GM12878 (cell line): ENCODE results near the gene TNRC6B. TPM values are rescaled to one million over a fixed set of nuclear protein-coding genes. Genes with fewer than 3 reads are reported as not detected.
A peak's percentile ranks its signal among the peaks of the same experiment; 100 is the strongest.

Source experiments
- ATAC-seq: fragments of 200-7000 bp; cut with Tn5 transposase; 3 replicates; pipeline ENCODE4 v1.9.1; 2020; ENCODE audit warnings: mild to moderate bottlenecking, moderate library complexity
- BruUV-seq: library from RNA; stranded (reverse); fragments of 400-500 nt; replicated peaks from 2 replicates; lab custom pipeline; 2021; lab: Mats Ljungman, UMichigan
- CTCF ChIA-PET: fragments of 300-600 bp; sonication (Branson Sonifier 250); formaldehyde crosslinking; extraction: SDS; loops from one replicate; lab custom pipeline; 2021; ENCODE audit warnings: inconsistent platforms; lab: Yijun Ruan, JAX
- POLR2A ChIA-PET: fragments of 350-600 bp; formaldehyde crosslinking; extraction: SDS; loops from one replicate; lab custom pipeline; 2021; ENCODE audit warnings: inconsistent platforms; lab: Charles Lee
- RAD21 ChIA-PET: fragments of 300-600 bp; sonication (Branson Sonifier 250); formaldehyde crosslinking; loops from one replicate; lab custom pipeline; 2023; ENCODE audit warnings: antibody characterized with exemption; ENCODE audit not compliant: unreplicated experiment; lab: Charles Lee
- SMC1A ChIA-PET: fragments of 300-600 bp; sonication (Branson Sonifier 250); formaldehyde crosslinking; loops from one replicate; lab custom pipeline; 2023; ENCODE audit not compliant: unreplicated experiment, uncharacterized antibody; lab: Charles Lee
- DNase-seq: peaks from one replicate; pipeline ENCODE4 v3.0.0-alpha.2; 2011; ENCODE audit warnings: low read depth, low spot score
- FAIRE-seq: peaks from 3 replicates; lab custom pipeline; 2011; peaks lifted over from hg19 to GRCh38; lab: Jason Lieb, UNC
- H2AFZ ChIP-seq: 2 replicates; pipeline ENCODE4 v1.6.0; 2011; ENCODE audit warnings: low read depth, low read length, control low read depth; ENCODE audit not compliant: control insufficient read depth
- H3K27ac ChIP-seq: 2 replicates; pipeline ENCODE4 v1.5.1; 2011; ENCODE audit warnings: control low read depth; ENCODE audit not compliant: control insufficient read depth, insufficient read depth
- H3K27me3 ChIP-seq, 2 experiments: replicated peaks in 1 of 2; 2 replicates each; pipeline versions ENCODE4 v1.6.0 to v1.6.1; 2011; ENCODE audit warnings: low read length in 1 of 2; ENCODE audit not compliant: control insufficient read depth in 2 of 2, insufficient read depth in 2 of 2
- H3K36me3 ChIP-seq, 2 experiments: 2 replicates each; pipeline ENCODE4 v1.5.1; 2011; ENCODE audit warnings: low read length in 1 of 2; ENCODE audit not compliant: control insufficient read depth in 2 of 2, insufficient read depth in 2 of 2
- H3K4me1 ChIP-seq: 2 replicates; pipeline ENCODE4 v1.6.1; 2011; ENCODE audit warnings: mild to moderate bottlenecking, low read length, moderate library complexity, mixed read lengths; ENCODE audit not compliant: control insufficient read depth, insufficient read depth
- H3K4me2 ChIP-seq: 2 replicates; pipeline ENCODE4 v1.6.0; 2011; ENCODE audit warnings: control low read depth; ENCODE audit not compliant: control insufficient read depth, insufficient read depth
- H3K4me3 ChIP-seq: fragments of 200-600 bp; sonication (generic); 2 replicates; pipeline ENCODE4 v1.5.1; 2016
- H3K79me2 ChIP-seq: 2 replicates; pipeline ENCODE4 v1.6.0; 2011; ENCODE audit warnings: low read length; ENCODE audit not compliant: control insufficient read depth, insufficient read depth
- H3K9ac ChIP-seq: 2 replicates; pipeline ENCODE4 v1.8.0; 2011; ENCODE audit warnings: low read length, control low read depth, mixed read lengths; ENCODE audit not compliant: control insufficient read depth, insufficient read depth
- H3K9me3 ChIP-seq: replicated peaks from 3 replicates; pipeline ENCODE4 v1.5.1; 2011; ENCODE audit warnings: mild to moderate bottlenecking, low read length; ENCODE audit not compliant: control insufficient read depth, insufficient read depth
- H4K20me1 ChIP-seq: 2 replicates; pipeline ENCODE4 v1.6.0; 2011; ENCODE audit not compliant: control insufficient read depth, insufficient read depth
- ATF7 ChIP-seq: fragments of 450-650 bp; IDR thresholded peaks from 2 replicates; pipeline ENCODE4 v1.6.1; 2016; ENCODE audit warnings: low read depth, mild to moderate bottlenecking
- CREM ChIP-seq: IDR thresholded peaks from 2 replicates; pipeline ENCODE4 v1.6.1; 2014; ENCODE audit warnings: antibody characterized with exemption, low read depth
- EGR1 ChIP-seq, 2 experiments: IDR thresholded peaks; 1 replicate in 1 of 2; 2 replicates in 1 of 2; pipeline ENCODE4 v1.6.1; 2011 to 2012; ENCODE audit warnings: low read depth in 2 of 2, low read length in 2 of 2, borderline replicate concordance in 1 of 2, mild to moderate bottlenecking in 1 of 2, moderate library complexity in 1 of 2
- ESRRA ChIP-seq: IDR thresholded peaks from 2 replicates; pipeline ENCODE4 v1.6.1; 2012; ENCODE audit warnings: mild to moderate bottlenecking, low read length, improper control_type of control experiment
- ETV6 ChIP-seq, 2 experiments: fragments of 450-650 bp in 1 of 2; IDR thresholded peaks in 1 of 2; conservative IDR thresholded peaks in 1 of 2; 2 replicates each; pipeline ENCODE4 v1.6.1; 2014; ENCODE audit warnings: antibody characterized with exemption in 1 of 2, borderline replicate concordance in 1 of 2, low read depth in 1 of 2, mild to moderate bottlenecking in 1 of 2, moderate library complexity in 1 of 2
- GABPA ChIP-seq: IDR thresholded peaks from 2 replicates; pipeline ENCODE4 v1.6.1; 2014; ENCODE audit warnings: antibody characterized with exemption, low read depth, mild to moderate bottlenecking, inconsistent platforms
- HDAC6 ChIP-seq: fragments of 200-600 bp; sonication (generic); IDR thresholded peaks from one replicate; pipeline ENCODE4 v1.8.0; 2017; ENCODE audit warnings: antibody characterized with exemption; ENCODE audit not compliant: unreplicated experiment
- HDGF ChIP-seq: fragments of 450-650 bp; IDR thresholded peaks from 2 replicates; pipeline ENCODE4 v1.6.1; 2016; ENCODE audit warnings: antibody characterized with exemption
- IKZF1 ChIP-seq: fragments of 450-650 bp; conservative IDR thresholded peaks from 2 replicates; pipeline ENCODE4 v1.6.1; 2017; ENCODE audit warnings: antibody characterized with exemption, mild to moderate bottlenecking
- IKZF2 ChIP-seq, 2 experiments: fragments of 450-650 bp; IDR thresholded peaks; 2 replicates each; pipeline ENCODE4 v1.6.1; 2017; ENCODE audit warnings: mild to moderate bottlenecking in 2 of 2, moderate library complexity in 2 of 2
- MEF2B ChIP-seq: fragments of 450-650 bp; IDR thresholded peaks from 2 replicates; pipeline ENCODE4 v1.6.1; 2018; ENCODE audit warnings: mild to moderate bottlenecking, moderate library complexity; ENCODE audit not compliant: partially characterized antibody, poor library complexity, severe bottlenecking
- MLLT1 ChIP-seq: fragments of 450-650 bp; IDR thresholded peaks from 2 replicates; pipeline ENCODE4 v1.6.1; 2016; ENCODE audit warnings: mild to moderate bottlenecking
- MTA2 ChIP-seq: fragments of 450-650 bp; IDR thresholded peaks from 2 replicates; pipeline ENCODE4 v1.6.1; 2016; ENCODE audit warnings: low read depth, mild to moderate bottlenecking, moderate library complexity
- MTA3 ChIP-seq: IDR thresholded peaks from 2 replicates; pipeline ENCODE4 v1.6.1; 2012; ENCODE audit warnings: low read length, inconsistent platforms, borderline replicate concordance
- NBN ChIP-seq: fragments of 450-650 bp; IDR thresholded peaks from 2 replicates; pipeline ENCODE4 v1.6.1; 2016
- NR2C1 ChIP-seq: fragments of 450-650 bp; IDR thresholded peaks from 2 replicates; pipeline ENCODE4 v1.6.1; 2017; ENCODE audit warnings: antibody characterized with exemption, mild to moderate bottlenecking, moderate library complexity
- NRF1 ChIP-seq: conservative IDR thresholded peaks from 2 replicates; pipeline ENCODE4 v1.6.1; 2011; ENCODE audit warnings: mild to moderate bottlenecking, low read depth, low read length, improper control_type of control experiment
- RELB ChIP-seq: fragments of 450-650 bp; IDR thresholded peaks from 2 replicates; pipeline ENCODE4 v1.6.1; 2017; ENCODE audit warnings: low read depth, mild to moderate bottlenecking, moderate library complexity
- RUNX3 ChIP-seq: IDR thresholded peaks from 2 replicates; pipeline ENCODE4 v1.6.1; 2012; ENCODE audit warnings: low read length, inconsistent platforms
- YY1 ChIP-seq: IDR thresholded peaks from 2 replicates; pipeline ENCODE4 v1.6.1; 2011; ENCODE audit warnings: low read depth, mild to moderate bottlenecking, low read length
- ZSCAN29 ChIP-seq: fragments of 450-650 bp; IDR thresholded peaks from 2 replicates; pipeline ENCODE4 v1.6.1; 2017; ENCODE audit warnings: mild to moderate bottlenecking, moderate library complexity
- WGBS: methylation state at CpG from one replicate; pipeline ENCODE4 v1.1.6; 2016; ENCODE audit warnings: low lambda C conversion rate; ENCODE audit not compliant: insufficient replicate concordance, insufficient coverage; ENCODE audit errors: missing lambda C conversion rate; 5-methylcytosine and 5-hydroxymethylcytosine counted together
- in situ Hi-C: fragments of 300-500 bp; cut with MboI; formaldehyde crosslinking; loops from 9 replicates; pipeline ENCODE4 v1.14.3; 2018; ENCODE audit warnings: mixed read lengths
- intact Hi-C: fragments of 100-400 bp; cut with micrococcal nuclease; formaldehyde crosslinking; loops from one replicate; pipeline ENCODE4 v1.14.2; 2022; ENCODE audit not compliant: unreplicated experiment
- polyA plus RNA-seq, 11 experiments: library from polyadenylated mRNA; depleted of rRNA in 4 of 11; unstranded in 6 of 11; stranded (reverse) in 5 of 11; fragments of >200 nt; fragmentation: Nextera tagmentation in 4 of 11; fragmentation: Illumina TruSeq in 1 of 11; extraction: Ambion mirVana in 4 of 11; extraction: Trizol in 1 of 11; gene quantifications; 1 replicate in 1 of 11; 2 replicates in 10 of 11; pipeline versions ENCODE4 v1.2.1 to v1.2.3, GENCODE V29; 2011 to 2016; ENCODE audit warnings: inconsistent platforms in 2 of 11, missing spikeins in 2 of 11, low read depth in 1 of 11
- total RNA-seq, 4 experiments: library from RNA; depleted of rRNA in 3 of 4; stranded (reverse); fragments of >200 nt in 3 of 4; fragmentation: Illumina TruSeq in 1 of 4; extraction: Trizol in 1 of 4; gene quantifications; 2 replicates each; pipeline versions ENCODE4 v1.2.1 to v1.2.3, GENCODE V29; 2013 to 2021

The TNRC6B gene
- total and polyA plus RNA-seq, 10 of the 15 experiments (the other 5 are each of a cell fraction or from before 2014, with no cell fraction given), result 3.6 to 32.8 (median 16.4) TPM

DNA sequence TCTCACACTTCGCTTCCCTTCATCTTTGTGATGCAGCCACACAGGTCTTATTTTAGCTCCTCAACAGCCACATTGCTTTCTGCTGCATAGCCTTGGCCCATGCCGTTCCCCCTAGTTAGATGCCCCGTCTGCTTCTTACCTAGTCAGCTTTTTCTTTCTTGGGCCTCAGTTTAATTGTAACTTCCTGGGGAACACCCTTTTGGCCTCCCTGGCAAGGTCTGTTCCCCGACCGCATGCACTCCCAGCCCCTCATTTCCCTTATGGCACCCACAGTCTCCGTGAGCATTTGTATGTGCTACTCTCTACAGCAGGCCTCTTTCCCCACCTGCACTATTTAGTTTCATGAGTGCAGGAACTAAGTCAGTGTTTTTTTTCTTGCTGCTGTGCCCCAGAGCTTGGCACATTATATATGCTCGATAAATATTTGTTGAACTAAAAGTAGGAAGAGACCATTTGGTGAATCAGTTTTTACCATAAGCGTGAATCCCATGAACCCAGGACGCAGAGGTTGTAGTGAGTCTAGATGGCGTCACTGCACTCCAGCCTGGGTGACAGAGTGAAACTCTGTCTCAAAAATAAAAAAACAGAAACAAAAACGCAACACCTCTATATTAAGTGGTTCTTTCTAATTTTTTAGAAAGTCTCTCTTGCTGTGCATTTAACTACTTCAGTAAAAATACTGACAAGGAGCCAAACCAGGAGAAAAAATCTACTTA lies 38.5 kb downstream of the TNRC6B start:
- no peaks in the 10 kb centered on the region for H3K9me3 ChIP-seq
- in situ Hi-C loops, result no loop called here
- H3K27ac ChIP-seq, result peak overlapping the region; percentile 59
- FAIRE-seq (peak; percentile 68), DNase-seq (peak; percentile 58), ATAC-seq (peak; percentile 86)
- RAD21 ChIA-PET, result interaction anchor here (0.9 to 2.4 kb wide), 5 partner anchors 10 to 172 kb away, joined by 3 to 10 read pairs (median 5); partner anchors contain the start of gene TNRC6B
- intact Hi-C loops, result no loop called here
- H3K36me3 ChIP-seq, result peaks cover 3 to 8% of the 10 kb centered on the region in 2 experiments; a peak in 3 of 4 replicates
- CTCF ChIA-PET, result interaction anchor here (0.8 to 1.6 kb wide), 9 partner anchors 13 to 217 kb away, joined by 3 to 7 read pairs (median 3); no protein-coding TSS in a partner anchor
- SMC1A ChIA-PET, result interaction anchor here (0.7 to 3.3 kb wide), 11 partner anchors 8 to 172 kb away, joined by 3 to 17 read pairs (median 4); partner anchors contain the start of genes ADSL and TNRC6B
- POLR2A ChIA-PET, result interaction anchor here (0.5 to 1.5 kb wide), 5 partner anchors 36 to 369 kb away, joined by 3 to 6 read pairs (median 3); partner anchors contain the start of gene TNRC6B
- peak overlapping the region; percentile 13; the same call in 1 of the 2 replicates for H3K4me3 ChIP-seq
- H4K20me1 ChIP-seq, result peaks cover 5% of the 10 kb centered on the region; the same call in 1 of the 2 replicates
- H3K4me2 ChIP-seq, result peak overlapping the region; percentile 64
- peak overlapping the region; percentile 15 for H2AFZ ChIP-seq
- no peaks in the 10 kb centered on the region for H3K27me3 ChIP-seq
- H3K9ac ChIP-seq, result peak overlapping the region; percentile 45; the same call in 1 of the 2 replicates
- H3K79me2 ChIP-seq, result peaks cover 61% of the 10 kb centered on the region
- H3K4me1 ChIP-seq, result peaks cover 38% of the 10 kb centered on the region
- no TSS peak for BruUV-seq
- WGBS, result 6% methylated on average over 11 of the region's 11 CpGs
- TF ChIP-seq NR2C1 (no peak), ESRRA (no peak), MLLT1 (peak; percentile 47; the same call in 1 of the 2 replicates), GABPA (no peak), RUNX3 (peak; percentile 79), HDGF (0 out of 2 replicates have a peak, but pooled peaks have one; percentile 43), IKZF1 (peak; percentile 55), NRF1 (no peak), YY1 (0 out of 2 replicates have a peak, but pooled peaks have one; percentile 27), MTA2 (peak; percentile 42; the same call in 1 of the 2 replicates), RELB (peak; percentile 59), IKZF2 (IDR thresholded peaks at IDR 0.05) (peak; percentile 64 to 65; a peak in 3 of 4 replicates), ATF7 (peak; percentile 57), MTA3 (0 out of 2 replicates have a peak, but pooled peaks have one; percentile 49), ETV6 (conservative IDR thresholded peaks at IDR 0.05 in 1 of 2, IDR thresholded peaks at IDR 0.05 in 1 of 2; ENCODE audit: borderline replicate concordance in 1 of 2, low read depth in 1 of 2) (peak in 1 of 2 experiments; percentile 68; a peak in 2 of 4 replicates), HDAC6 (no peak), MEF2B (peak; percentile 42), ZSCAN29 (no peak), EGR1 (IDR thresholded peaks at IDR 0.05; ENCODE audit: borderline replicate concordance in 1 of 2, low read depth in 2 of 2, low read length in 2 of 2) (0 out of 3 replicates have a peak, but pooled peaks of 1 of the 2 experiments have one; percentile 3), NBN (peak; percentile 63; the same call in 1 of the 2 replicates), CREM (peak; percentile 69; the same call in 1 of the 2 replicates)
